K562 (cell line): ENCODE results near the gene USP9Y. TPM values are rescaled to one million over a fixed set of nuclear protein-coding genes. Genes with fewer than 3 reads are reported as not detected.

Experiments
- ATAC-seq: fragments of 200-7000 bp; cut with Tn5 transposase; 3 replicates; pipeline ENCODE4 v1.9.1; 2020; ENCODE audit warnings: moderate library complexity
- BruUV-seq: library from RNA; stranded (reverse); fragments of 400-500 nt; replicated peaks from 2 replicates; lab custom pipeline; 2021; lab: Mats Ljungman, UMichigan
- CTCF ChIA-PET: fragments of 300-600 bp; formaldehyde crosslinking; extraction: SDS; loops from one replicate; lab custom pipeline; 2021; ENCODE audit warnings: low intra/inter-chr PET ratio; lab: Yijun Ruan, JAX
- POLR2A ChIA-PET: fragments of 300-600, 350-650 bp; sonication (Branson Sonifier 250); formaldehyde crosslinking; extraction: SDS; loops from one replicate; lab custom pipeline; 2021; ENCODE audit warnings: antibody characterized with exemption, inconsistent platforms; lab: Yijun Ruan, JAX
- DNase-seq, 4 experiments: peaks; one replicate each; pipeline versions ENCODE4 v3.0.0 to v3.0.0-alpha.2; 2011 to 2018; ENCODE audit warnings: low spot score in 3 of 4, mixed read lengths in 3 of 4; ENCODE audit errors: extremely low read depth in 1 of 4
- FAIRE-seq: peaks from 2 replicates; lab custom pipeline; 2011; peaks lifted over from hg19 to GRCh38; lab: Jason Lieb, UNC
- H2AFZ ChIP-seq: 2 replicates; pipeline ENCODE4 v1.6.0; 2011; ENCODE audit warnings: low read depth, low read length, control low read depth, inconsistent platforms
- H3K27ac ChIP-seq: fragments of 200-600 bp; 3 replicates; pipeline ENCODE4 v1.8.0; 2011; ENCODE audit warnings: low read depth, mild to moderate bottlenecking, control low read depth, inconsistent platforms, low read length, moderate library complexity, mixed read lengths; ENCODE audit errors: extremely low read depth
- H3K27me3 ChIP-seq, 2 experiments: fragments of 300-600 bp in 1 of 2; 2 replicates in 1 of 2; 3 replicates in 1 of 2; pipeline versions ENCODE4 v1.6.0 to v1.8.0; 2011; ENCODE audit warnings: inconsistent platforms in 2 of 2, low read length in 2 of 2, mild to moderate bottlenecking in 1 of 2, mixed read lengths in 1 of 2, moderate library complexity in 1 of 2; ENCODE audit not compliant: control insufficient read depth in 2 of 2, insufficient read depth in 2 of 2
- H3K36me3 ChIP-seq: fragments of 300-600 bp; 3 replicates; pipeline ENCODE4 v1.8.0; 2011; ENCODE audit warnings: mild to moderate bottlenecking, low read length, inconsistent platforms; ENCODE audit not compliant: control insufficient read depth, insufficient read depth
- H3K4me1 ChIP-seq, 2 experiments: fragments of 200-600 bp in 1 of 2; replicated peaks in 1 of 2; 2 replicates in 1 of 2; 3 replicates in 1 of 2; pipeline versions ENCODE4 v1.5.1 to v1.8.0; 2011; ENCODE audit warnings: inconsistent platforms in 2 of 2, low read length in 2 of 2, mild to moderate bottlenecking in 1 of 2, mixed read lengths in 1 of 2, moderate library complexity in 1 of 2; ENCODE audit not compliant: control insufficient read depth in 2 of 2, insufficient read depth in 2 of 2
- H3K4me2 ChIP-seq: 2 replicates; pipeline ENCODE4 v1.6.1; 2011; ENCODE audit warnings: low read length, control low read depth, inconsistent platforms, mixed read lengths; ENCODE audit not compliant: insufficient read depth
- H3K4me3 ChIP-seq: fragments of 200-600 bp; sonication (generic), shearing (Covaris generic); 2 replicates; pipeline ENCODE4 v1.5.1; 2016; ENCODE audit warnings: control low read depth, inconsistent platforms
- H3K79me2 ChIP-seq: fragments of 200-600 bp; 3 replicates; pipeline ENCODE4 v1.8.0; 2011; ENCODE audit warnings: low read length, inconsistent platforms; ENCODE audit not compliant: control insufficient read depth, insufficient read depth
- H3K9ac ChIP-seq, 2 experiments: 2 replicates each; pipeline versions ENCODE4 v1.6.0 to v1.6.1; 2011; ENCODE audit warnings: low read depth in 2 of 2, low read length in 2 of 2, control low read depth in 1 of 2, inconsistent platforms in 1 of 2, mild to moderate bottlenecking in 1 of 2, mixed read lengths in 1 of 2; ENCODE audit not compliant: insufficient read depth in 1 of 2
- H3K9me1 ChIP-seq: one replicate; pipeline ENCODE4 v1.6.0; 2011; ENCODE audit warnings: inconsistent platforms, mild to moderate bottlenecking, low read length, moderate library complexity; ENCODE audit not compliant: control insufficient read depth, insufficient read depth
- H3K9me3 ChIP-seq: replicated peaks from 2 replicates; pipeline ENCODE4 v1.5.1; 2011; ENCODE audit warnings: low read depth, low read length, inconsistent platforms; ENCODE audit not compliant: control insufficient read depth, insufficient read depth
- H4K20me1 ChIP-seq: replicated peaks from 2 replicates; pipeline ENCODE4 v1.6.1; 2011; ENCODE audit warnings: low read length, inconsistent platforms, mixed read lengths; ENCODE audit not compliant: control insufficient read depth, insufficient read depth
- CREB3 ChIP-seq: fragments of 450-650 bp; conservative IDR thresholded peaks from 2 replicates; pipeline ENCODE4 v1.6.1; 2016; ENCODE audit warnings: missing genetic modification characterization, low read depth, mild to moderate bottlenecking, missing compliant biosample characterization, moderate library complexity
- FIP1L1 ChIP-seq: fragments of 200-400 bp; formaldehyde crosslinking; IDR thresholded peaks from 2 replicates; pipeline ENCODE4 v1.6.1; 2018; ENCODE audit warnings: mild to moderate bottlenecking, low read depth, low read length; ENCODE audit not compliant: poor library complexity, severe bottlenecking
- MYC ChIP-seq, 2 experiments: fragments of 250-450 bp in 1 of 2; sonication (Bioruptor Pico) in 1 of 2; IDR thresholded peaks; 2 replicates each; pipeline versions ENCODE4 v1.5.1 to v1.6.1; 2012 to 2021; ENCODE audit warnings: low read depth in 2 of 2, borderline replicate concordance in 1 of 2, improper control_type of control experiment in 1 of 2, low read length in 1 of 2, mild to moderate bottlenecking in 1 of 2, moderate library complexity in 1 of 2
- RERE ChIP-seq: sonication (generic); formaldehyde crosslinking; IDR thresholded peaks from 2 replicates; pipeline ENCODE4 v1.8.0; 2023; ENCODE audit warnings: missing genetic modification reagents, mild to moderate bottlenecking, borderline replicate concordance
- TRIM24 ChIP-seq, 2 experiments: fragments of 450-650 bp; IDR thresholded peaks; 2 replicates each; pipeline ENCODE4 v1.6.1; 2016
- ZFPM2 ChIP-seq: fragments of 250-450 bp; sonication (Bioruptor Pico); IDR thresholded peaks from 2 replicates; pipeline ENCODE4 v1.5.1; 2022; ENCODE audit warnings: mild to moderate bottlenecking
- ZKSCAN3 ChIP-seq: fragments of 250-450 bp; sonication (Bioruptor Pico); IDR thresholded peaks from 2 replicates; pipeline ENCODE4 v1.4.0; 2020
- ZNF507 ChIP-seq: conservative IDR thresholded peaks from 2 replicates; pipeline ENCODE4 v1.6.1; 2017; ENCODE audit warnings: missing genetic modification characterization, missing compliant biosample characterization
- ZNF518B ChIP-seq: fragments of 250-450 bp; sonication (Bioruptor Pico); IDR thresholded peaks from 2 replicates; pipeline ENCODE4 v1.5.0; 2021; ENCODE audit warnings: mild to moderate bottlenecking, moderate library complexity
- ZNF561 ChIP-seq: fragments of 450-650 bp; formaldehyde crosslinking; conservative IDR thresholded peaks from 2 replicates; pipeline ENCODE4 v1.4.0; 2020; ENCODE audit warnings: mild to moderate bottlenecking, moderate library complexity
- WGBS: fragments of 100-300 bp; shearing (Covaris generic); methylation state at CpG from one replicate; pipeline ENCODE4 v1.1.6; 2016; ENCODE audit warnings: low coverage, mixed read lengths; ENCODE audit not compliant: insufficient coverage; ENCODE audit errors: missing lambda C conversion rate; 5-methylcytosine and 5-hydroxymethylcytosine counted together
- in situ Hi-C: fragments of 300-500 bp; cut with MboI; formaldehyde crosslinking; loops from 4 replicates; pipeline ENCODE4 v1.15.0; 2018; ENCODE audit warnings: inconsistent platforms, mixed read lengths
- intact Hi-C: fragments of 100-400 bp; cut with micrococcal nuclease; formaldehyde crosslinking; loops from 2 replicates; pipeline ENCODE4 v1.14.2; 2022
- polyA plus RNA-seq, 8 experiments: library from polyadenylated mRNA; depleted of rRNA in 4 of 8; stranded (reverse) in 5 of 8; unstranded in 3 of 8; fragments of >200 nt; fragmentation: Nextera tagmentation in 2 of 8; fragmentation: Illumina TruSeq in 1 of 8; extraction: Ambion mirVana in 2 of 8; extraction: Trizol in 1 of 8; gene quantifications; 2 replicates each; pipeline versions ENCODE4 v1.2.1 to v1.2.3, GENCODE V29; 2011 to 2014; ENCODE audit warnings: inconsistent platforms in 1 of 8, missing spikeins in 1 of 8
- total RNA-seq, 7 experiments: library from RNA; depleted of rRNA in 6 of 7; stranded (reverse); fragments of >200 nt in 6 of 7; fragmentation: Illumina TruSeq in 2 of 7; extraction: Trizol in 2 of 7; gene quantifications; 2 replicates each; pipeline versions ENCODE4 v1.2.1 to v1.2.3, GENCODE V29; 2011 to 2021; ENCODE audit warnings: low replicate concordance in 1 of 7

The USP9Y gene
- total and polyA plus RNA-seq, 9 of the 15 experiments (the other 6 are each of a cell fraction or from before 2014, with no cell fraction given), result 0.13 TPM; not detected in 8

GRCh38 chrY:12855791-12856275 is 154.8 kb downstream of the USP9Y start (continued):
- TF ChIP-seq CREB3 (tag), result no peak

- no peaks in the 10 kb centered on the region for H3K4me1 ChIP-seq
- no peaks in the 10 kb centered on the region for H3K9me1 ChIP-seq
- H4K20me1 ChIP-seq, result no peaks in the 10 kb centered on the region
- H3K27ac ChIP-seq, result no peak overlapping the region
- no peaks in the 10 kb centered on the region for H3K36me3 ChIP-seq
- H3K9me3 ChIP-seq, result no peaks in the 10 kb centered on the region
- H3K9ac ChIP-seq, result no peak overlapping the region
- WGBS, result no CpG with 5 or more reads among the region's 2 CpGs
- POLR2A ChIA-PET, result no interaction called here
- H3K4me3 ChIP-seq, result no peak overlapping the region
- TF ChIP-seq ZNF561 (CRISPR knock-in tag) (no peak), ZFPM2 (CRISPR knock-in tag) (no peak), RERE (CRISPR knock-in tag) (no peak), ZKSCAN3 (CRISPR knock-in tag) (no peak), MYC (IDR thresholded peaks at IDR 0.05; ENCODE audit: low read depth, low read length) (no peak), MYC (CRISPR knock-in tag; IDR thresholded peaks at IDR 0.05; ENCODE audit: borderline replicate concordance, low read depth) (no peak), FIP1L1 (no peak), ZNF507 (tag) (no peak), TRIM24 (IDR thresholded peaks at IDR 0.05) (no peak), ZNF518B (CRISPR knock-in tag) (no peak)
- TF ChIP-seq, all 486 proteins: peak for 0
- CTCF ChIA-PET, result no interaction called here
- ATAC-seq (no peak), FAIRE-seq (no peak), DNase-seq (no peak)
- H2AFZ ChIP-seq, result no peak overlapping the region
- in situ Hi-C loops, result no loop called here
- intact Hi-C loops, result no loop called here
- no peak overlapping the region for H3K4me2 ChIP-seq
- BruUV-seq, result no TSS peak
- H3K27me3 ChIP-seq, result no peaks in the 10 kb centered on the region
- H3K79me2 ChIP-seq, result no peaks in the 10 kb centered on the region
Observed at GRCh38 chrY:12867960-12868359, 166.9 kb downstream of the USP9Y start.
